ENCODE results near the gene ASNSD1.

GRCh38 chr2:189627789-189628188, 33.5 kb upstream of the ASNSD1 start:
- TF ChIP-seq EZH2phosphoT487 (IDR thresholded peaks at IDR 0.05; ENCODE audit: unreplicated experiment) (no peak), REST (IDR thresholded peaks at IDR 0.05; ENCODE audit: unreplicated experiment) (no peak), CTCF (conservative IDR thresholded peaks at IDR 0.05; ENCODE audit: low read depth in 2 of 2) (no peak)

Measured in GM23338 (cell line).